Nephron progenitor cell (in vitro differentiated cells): ENCODE results near the gene MICALL1.

ENCODE experiments used
- DNase-seq: peaks from one replicate; pipeline ENCODE4 v3.0.0; 2021
- H3K27ac Mint-ChIP-seq: 2 replicates; pipeline ENCODE4 v1.8.0; 2021; ENCODE audit warnings: mild to moderate bottlenecking, moderate library complexity, mixed read lengths
- H3K27me3 Mint-ChIP-seq: 2 replicates; pipeline ENCODE4 v1.8.0; 2021; ENCODE audit warnings: mild to moderate bottlenecking, low read depth, mixed read lengths; ENCODE audit not compliant: poor library complexity
- H3K36me3 Mint-ChIP-seq: 2 replicates; pipeline ENCODE4 v1.8.0; 2021; ENCODE audit warnings: low read depth, mixed read lengths
- H3K4me1 Mint-ChIP-seq: 2 replicates; pipeline ENCODE4 v1.8.0; 2021; ENCODE audit warnings: mixed read lengths
- H3K4me3 Mint-ChIP-seq: 2 replicates; pipeline ENCODE4 v1.8.0; 2021; ENCODE audit warnings: mild to moderate bottlenecking, moderate library complexity, mixed read lengths
- H3K9me3 Mint-ChIP-seq: 2 replicates; pipeline ENCODE4 v1.8.0; 2021; ENCODE audit warnings: mild to moderate bottlenecking, moderate library complexity, mixed read lengths
- CTCF ChIP-seq: fragments of 200-600 bp; sonication (generic); IDR thresholded peaks from 2 replicates; pipeline ENCODE4 v1.5.0; 2021; ENCODE audit warnings: antibody characterized with exemption

Gene MICALL1

GRCh38 chr22:37932821-37933578 is 26.9 kb downstream of the MICALL1 start:
- H3K9me3 Mint-ChIP-seq, result no peaks in the 10 kb centered on the region
- H3K27me3 Mint-ChIP-seq, result peaks cover 6% of the 10 kb centered on the region
- peaks cover 28% of the 10 kb centered on the region for H3K36me3 Mint-ChIP-seq
- DNase-seq, result no peak
- no peak overlapping the region for H3K4me3 Mint-ChIP-seq
- peak overlapping the region; percentile 51 for H3K27ac Mint-ChIP-seq
- H3K4me1 Mint-ChIP-seq, result peaks cover 8% of the 10 kb centered on the region
- no peak for TF ChIP-seq CTCF

- H3K27me3 Mint-ChIP-seq, result peaks cover 6% of the 10 kb centered on the region
- DNase-seq, result peak; percentile 90
- peaks cover 8% of the 10 kb centered on the region for H3K4me1 Mint-ChIP-seq
- peak; percentile 93 for TF ChIP-seq CTCF
- no peak overlapping the region for H3K27ac Mint-ChIP-seq
- no peaks in the 10 kb centered on the region for H3K9me3 Mint-ChIP-seq
- no peak overlapping the region for H3K4me3 Mint-ChIP-seq
- peaks cover 22% of the 10 kb centered on the region for H3K36me3 Mint-ChIP-seq
These were observed 27.7 kb downstream of the MICALL1 start for GRCh38 chr22:37933711-37934376.

- peaks cover 9% of the 10 kb centered on the region for H3K4me1 Mint-ChIP-seq
- H3K27me3 Mint-ChIP-seq, result peaks cover 9% of the 10 kb centered on the region
- no peak for TF ChIP-seq CTCF
- DNase-seq, result no peak
- no peaks in the 10 kb centered on the region for H3K9me3 Mint-ChIP-seq
- peaks cover 30% of the 10 kb centered on the region for H3K36me3 Mint-ChIP-seq
- H3K4me3 Mint-ChIP-seq, result no peak overlapping the region
- H3K27ac Mint-ChIP-seq, result peak overlapping the region; percentile 90
These were observed 34.7 kb downstream of the MICALL1 start for GRCh38 chr22:37940698-37941376.

- no peak overlapping the region for H3K4me3 Mint-ChIP-seq
- no peak for DNase-seq
- peaks cover 25% of the 10 kb centered on the region for H3K36me3 Mint-ChIP-seq
- peaks cover 9% of the 10 kb centered on the region for H3K27me3 Mint-ChIP-seq
- no peaks in the 10 kb centered on the region for H3K9me3 Mint-ChIP-seq
- H3K4me1 Mint-ChIP-seq, result peaks cover 9% of the 10 kb centered on the region
- no peak overlapping the region for H3K27ac Mint-ChIP-seq
- TF ChIP-seq CTCF, result no peak
These were observed 36.0 kb downstream of the MICALL1 start for GRCh38 chr22:37942133-37942532.

- Mint-ChIP-seq H3K4me3 (no peak overlapping the region), H3K4me1 (peaks cover 9% of the 10 kb centered on the region), H3K36me3 (peaks cover 18% of the 10 kb centered on the region), H3K9me3 (no peaks in the 10 kb centered on the region), H3K27me3 (peaks cover 2% of the 10 kb centered on the region), H3K27ac (no peak overlapping the region)
- DNase-seq, result no peak
- TF ChIP-seq CTCF, result no peak
These were observed 37.2 kb downstream of the MICALL1 start for GRCh38 chr22:37943136-37943824.
